Measurements from ENCODE around the gene CRMP1. TPM values are rescaled to one million over a fixed set of nuclear protein-coding genes. Genes with fewer than 3 reads are reported as not detected.

The CRMP1 gene
- total and polyA plus RNA-seq, 12 donors: 0.18 to 17.7 (median 4.8) TPM

DNA sequence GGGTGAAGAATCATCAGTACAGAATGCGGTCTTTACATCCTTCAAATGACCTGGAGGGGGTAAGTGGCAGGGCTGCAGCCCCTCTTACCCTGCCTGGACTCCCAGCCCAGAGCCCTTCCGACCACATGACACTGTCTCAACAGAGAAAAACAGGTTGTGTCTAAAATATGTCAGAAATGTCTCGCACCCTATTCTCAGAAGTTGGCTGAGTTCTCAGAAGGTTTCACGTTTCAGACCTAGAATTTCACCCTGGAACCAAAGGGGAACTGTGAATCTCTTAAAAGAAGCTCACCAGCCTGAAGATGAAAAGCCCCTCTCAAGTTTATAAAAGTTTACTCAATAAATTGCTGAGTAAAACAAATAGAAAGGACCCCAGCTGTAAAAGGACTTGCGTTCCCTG is 7.0 kb upstream of the CRMP1 start:
- no peaks in the 10 kb centered on the region for H3K9me3 ChIP-seq (replicated peaks in 1 of 3)
- intact Hi-C loops (cut with DNase I): no loop called here
- WGBS, 4 donors: 46 to 72% (median 58%) methylated on average over 4 to 5 of the region's 5 CpGs
- H3K4me3 ChIP-seq: no peak overlapping the region
- no peak overlapping the region for H3K27ac ChIP-seq
- no peak for TF ChIP-seq POLR2A (IDR thresholded peaks at IDR 0.05)
- TF ChIP-seq, protein P1, sequence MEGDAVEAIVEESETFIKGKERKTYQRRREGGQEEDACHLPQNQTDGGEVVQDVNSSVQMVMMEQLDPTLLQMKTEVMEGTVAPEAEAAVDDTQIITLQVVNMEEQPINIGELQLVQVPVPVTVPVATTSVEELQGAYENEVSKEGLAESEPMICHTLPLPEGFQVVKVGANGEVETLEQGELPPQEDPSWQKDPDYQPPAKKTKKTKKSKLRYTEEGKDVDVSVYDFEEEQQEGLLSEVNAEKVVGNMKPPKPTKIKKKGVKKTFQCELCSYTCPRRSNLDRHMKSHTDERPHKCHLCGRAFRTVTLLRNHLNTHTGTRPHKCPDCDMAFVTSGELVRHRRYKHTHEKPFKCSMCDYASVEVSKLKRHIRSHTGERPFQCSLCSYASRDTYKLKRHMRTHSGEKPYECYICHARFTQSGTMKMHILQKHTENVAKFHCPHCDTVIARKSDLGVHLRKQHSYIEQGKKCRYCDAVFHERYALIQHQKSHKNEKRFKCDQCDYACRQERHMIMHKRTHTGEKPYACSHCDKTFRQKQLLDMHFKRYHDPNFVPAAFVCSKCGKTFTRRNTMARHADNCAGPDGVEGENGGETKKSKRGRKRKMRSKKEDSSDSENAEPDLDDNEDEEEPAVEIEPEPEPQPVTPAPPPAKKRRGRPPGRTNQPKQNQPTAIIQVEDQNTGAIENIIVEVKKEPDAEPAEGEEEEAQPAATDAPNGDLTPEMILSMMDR (IDR thresholded peaks at IDR 0.05): no peak
- no peaks in the 10 kb centered on the region for H3K36me3 ChIP-seq (replicated peaks in 1 of 2)
- no peak for DNase-seq
- H3K4me1 ChIP-seq (replicated peaks in 1 of 2): no peaks in the 10 kb centered on the region
- peaks cover 15% of the 10 kb centered on the region for H3K27me3 ChIP-seq

DNA sequence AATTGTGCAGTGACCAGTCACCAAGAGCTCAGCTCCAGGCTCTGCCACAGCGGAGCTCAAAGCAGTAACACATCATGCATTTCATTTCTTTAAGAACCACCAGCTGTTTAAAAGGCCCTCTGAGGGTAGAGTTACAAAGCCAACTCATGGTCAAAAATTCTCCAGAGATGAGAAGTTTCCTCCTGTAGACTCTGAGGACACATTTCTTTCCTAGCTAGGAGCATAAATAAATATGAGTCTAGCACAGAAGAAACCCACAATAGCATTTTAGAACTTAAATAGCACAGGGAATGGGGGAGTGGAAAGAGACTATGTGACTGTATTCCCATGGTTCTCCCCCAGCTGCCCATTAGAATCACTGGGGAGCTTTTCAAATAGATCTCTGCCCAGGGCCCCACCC is 6.5 kb upstream of the CRMP1 start:
- H3K4me3 ChIP-seq: no peak overlapping the region
- TF ChIP-seq POLR2A (IDR thresholded peaks at IDR 0.05): no peak
- TF ChIP-seq, protein P1 (IDR thresholded peaks at IDR 0.05): no peak
- no peak for DNase-seq
- H3K27me3 ChIP-seq: peaks cover 16% of the 10 kb centered on the region
- no peaks in the 10 kb centered on the region for H3K36me3 ChIP-seq (replicated peaks in 1 of 2)
- WGBS, 4 donors: 88 to 95% (median 92%) methylated on average over 1 of the region's 1 CpG
- intact Hi-C loops (cut with DNase I): no loop called here
- no peaks in the 10 kb centered on the region for H3K9me3 ChIP-seq (replicated peaks in 1 of 3)
- no peaks in the 10 kb centered on the region for H3K4me1 ChIP-seq (replicated peaks in 1 of 2)
- H3K27ac ChIP-seq: no peak overlapping the region

DNA sequence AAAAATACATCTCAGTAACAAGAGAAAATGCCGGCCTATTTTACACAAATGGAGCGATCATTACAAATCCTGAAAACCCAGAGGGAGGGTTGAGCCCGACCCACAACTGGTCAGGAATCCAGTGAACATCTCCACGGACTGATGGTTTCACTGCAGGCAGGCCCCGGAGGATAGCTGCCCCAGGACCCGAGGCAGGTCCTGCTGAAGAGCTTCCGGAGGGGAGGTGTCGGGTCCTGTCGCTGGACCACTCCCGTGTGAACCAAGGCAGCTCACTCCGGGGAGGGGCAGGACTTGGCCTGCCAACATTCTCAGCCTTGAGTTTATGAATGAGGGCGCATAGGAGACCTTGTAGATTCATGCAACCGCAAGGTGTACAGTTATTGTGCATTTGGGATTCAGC is 4.8 kb upstream of the CRMP1 start:
- WGBS, 4 donors: 74 to 81% (median 80%) methylated on average over 9 to 13 of the region's 13 CpGs
- no peak for TF ChIP-seq POLR2A (IDR thresholded peaks at IDR 0.05)
- TF ChIP-seq, protein P1 (IDR thresholded peaks at IDR 0.05): no peak
- Histone ChIP-seq H3K36me3 (replicated peaks in 1 of 2) (no peaks in the 10 kb centered on the region), H3K27me3 (peaks cover 28% of the 10 kb centered on the region), H3K4me1 (replicated peaks in 1 of 2) (no peaks in the 10 kb centered on the region), H3K27ac (no peak overlapping the region), H3K9me3 (replicated peaks in 1 of 3) (no peaks in the 10 kb centered on the region), H3K4me3 (no peak overlapping the region)
- no peak for DNase-seq
- intact Hi-C loops (cut with DNase I): no loop called here

DNA sequence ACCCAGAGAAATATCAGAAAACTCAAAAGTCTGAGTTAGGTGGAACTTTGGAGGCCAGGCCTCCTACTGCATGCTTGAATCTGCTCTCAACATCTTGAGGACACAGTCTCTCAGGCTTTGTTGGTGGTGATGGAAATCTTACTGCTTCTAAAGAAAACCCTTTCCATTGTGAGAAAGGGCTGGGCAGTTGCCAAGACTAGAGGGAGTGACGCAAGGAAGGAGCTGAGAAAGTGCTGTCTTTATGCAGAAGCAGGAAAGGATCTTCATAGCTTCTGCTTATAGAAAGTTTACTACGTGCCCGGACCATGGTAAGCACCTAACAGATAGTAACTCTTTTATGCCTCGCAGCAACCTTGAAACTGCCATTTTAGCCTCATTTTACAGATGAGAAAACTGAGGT is 2.4 kb upstream of the CRMP1 start:
- Histone ChIP-seq H3K4me1 (replicated peaks in 1 of 2) (no peaks in the 10 kb centered on the region), H3K36me3 (replicated peaks in 1 of 2) (no peaks in the 10 kb centered on the region), H3K4me3 (no peak overlapping the region), H3K27ac (no peak overlapping the region), H3K9me3 (replicated peaks in 1 of 3) (no peaks in the 10 kb centered on the region), H3K27me3 (peaks cover 47% of the 10 kb centered on the region)
- TF ChIP-seq POLR2A (IDR thresholded peaks at IDR 0.05): no peak
- TF ChIP-seq, protein P1 (IDR thresholded peaks at IDR 0.05): no peak
- DNase-seq: no peak
- intact Hi-C loops (cut with DNase I): no loop called here
- WGBS, 4 donors: 61 to 73% (median 69%) methylated on average over 4 of the region's 4 CpGs

Measured in adrenal gland (tissue), 12 donors.